B cell (primary cell): Measurements from ENCODE around the gene TVP23C. TPM values are rescaled to one million over a fixed set of nuclear protein-coding genes. Genes with fewer than 3 reads are reported as not detected.

Experiments used
- ATAC-seq: fragments of 200-7000 bp; cut with Tn5 transposase; one replicate; pipeline ENCODE4 v1.10.0; 2021; ENCODE audit warnings: low read depth, mild to moderate bottlenecking, moderate number of reproducible peaks, moderate library complexity
- CTCF ChIA-PET: fragments of 350-600 bp; sonication (Branson Sonifier 250); formaldehyde crosslinking; loops from one replicate; lab custom pipeline; 2021; ENCODE audit warnings: antibody characterized with exemption, inconsistent platforms; lab: Charles Lee
- POLR2A ChIA-PET: fragments of 350-600 bp; sonication (Branson Sonifier 250); formaldehyde crosslinking; loops from one replicate; lab custom pipeline; 2021; ENCODE audit warnings: antibody characterized with exemption; lab: Charles Lee
- DNase-seq: peaks from one replicate; pipeline ENCODE4 v3.0.0; 2013
- H2AFZ ChIP-seq: 2 replicates; pipeline ENCODE4 v1.6.1; 2012; ENCODE audit warnings: mild to moderate bottlenecking, low read depth, low read length; ENCODE audit not compliant: insufficient read depth, poor library complexity, severe bottlenecking
- H3K27ac ChIP-seq, 2 donors: 1 replicate in 1 of 2; 2 replicates in 1 of 2; pipeline ENCODE4 v1.5.1; 2012 to 2013; ENCODE audit warnings: low read length in 2 of 2, mild to moderate bottlenecking in 2 of 2, moderate library complexity in 1 of 2
- H3K27me3 ChIP-seq, 4 experiments: fragments of 200-600 bp in 1 of 4; sonication (generic) in 1 of 4; replicated peaks in 1 of 4; 1 replicate in 2 of 4; 2 replicates in 2 of 4; pipeline versions ENCODE4 v1.6.1 to v1.7.0; 2013 to 2016; ENCODE audit warnings: low read length in 3 of 4, mild to moderate bottlenecking in 2 of 4, mixed read lengths in 1 of 4, moderate library complexity in 1 of 4; ENCODE audit not compliant: insufficient read depth in 4 of 4, control insufficient read depth in 3 of 4; ENCODE audit errors: control extremely low read depth in 1 of 4
- H3K36me3 ChIP-seq, 2 experiments: replicated peaks in 1 of 2; 1 replicate in 1 of 2; 2 replicates in 1 of 2; pipeline versions ENCODE4 v1.6.1 to v1.7.1; 2013; ENCODE audit warnings: low read length in 1 of 2; ENCODE audit not compliant: insufficient read depth in 2 of 2, control insufficient read depth in 1 of 2; ENCODE audit errors: control extremely low read depth in 1 of 2, extremely low read depth in 1 of 2
- H3K4me1 ChIP-seq, 2 donors: fragments of 200-600 bp in 1 of 2; sonication (generic) in 1 of 2; 1 replicate in 1 of 2; 2 replicates in 1 of 2; pipeline versions ENCODE4 v1.5.1 to v1.6.1; 2013 to 2017; ENCODE audit warnings: low read length in 2 of 2; ENCODE audit not compliant: control insufficient read depth in 2 of 2, insufficient read depth in 2 of 2
- H3K4me2 ChIP-seq: replicated peaks from 2 replicates; pipeline ENCODE3; 2012; ENCODE audit warnings: mild to moderate bottlenecking, low read depth, low read length; ENCODE audit not compliant: poor library complexity, severe bottlenecking
- H3K4me3 ChIP-seq, 5 experiments: fragments of 200-600 bp in 1 of 5; sonication (generic) in 1 of 5; 1 replicate in 3 of 5; 2 replicates in 2 of 5; pipeline versions ENCODE4 v1.5.1 to v1.7.0; 2011 to 2016; ENCODE audit warnings: low read length in 4 of 5, mild to moderate bottlenecking in 4 of 5, low read depth in 2 of 5, control low read depth in 1 of 5, moderate library complexity in 1 of 5; ENCODE audit not compliant: insufficient read depth in 1 of 5; ENCODE audit errors: control extremely low read depth in 1 of 5, extremely low read depth in 1 of 5
- H3K79me2 ChIP-seq: fragments of 200-600 bp; sonication (generic); one replicate; pipeline ENCODE4 v1.6.0; 2016; ENCODE audit warnings: low read length; ENCODE audit not compliant: control insufficient read depth, insufficient read depth
- H3K9ac ChIP-seq: fragments of 200-600 bp; sonication (generic); 2 replicates; pipeline ENCODE4 v1.6.1; 2017; ENCODE audit warnings: mild to moderate bottlenecking, low read length, moderate library complexity
- H3K9me3 ChIP-seq, 3 donors: one replicate each; pipeline versions ENCODE4 v1.6.1 to v1.7.1; 2013; ENCODE audit warnings: low read length in 2 of 3; ENCODE audit not compliant: control insufficient read depth in 2 of 3, insufficient read depth in 1 of 3; ENCODE audit errors: control extremely low read depth in 1 of 3
- H4K20me1 ChIP-seq: 2 replicates; pipeline ENCODE4 v1.6.0; 2012; ENCODE audit warnings: mild to moderate bottlenecking, low read length; ENCODE audit not compliant: insufficient read depth, control insufficient read depth, poor library complexity, severe bottlenecking
- H3K27ac Mint-ChIP-seq: one replicate; pipeline ENCODE4 v1.8.0; 2021; ENCODE audit warnings: mixed read lengths
- H3K27me3 Mint-ChIP-seq: one replicate; pipeline ENCODE4 v1.8.0; 2021; ENCODE audit warnings: mixed read lengths
- H3K4me1 Mint-ChIP-seq: one replicate; pipeline ENCODE4 v1.8.0; 2021; ENCODE audit warnings: mixed read lengths
- H3K4me3 Mint-ChIP-seq: one replicate; pipeline ENCODE4 v1.8.0; 2021; ENCODE audit warnings: mixed read lengths
- H3K9me3 Mint-ChIP-seq: one replicate; pipeline ENCODE4 v1.8.0; 2022; ENCODE audit warnings: mixed read lengths; ENCODE audit not compliant: insufficient read depth
- EZH2 ChIP-seq: IDR thresholded peaks from 2 replicates; pipeline ENCODE4 v1.6.1; 2012; ENCODE audit warnings: borderline replicate concordance, low read depth, mild to moderate bottlenecking, moderate library complexity, low read length; ENCODE audit not compliant: insufficient read depth, poor library complexity, severe bottlenecking
- WGBS: methylation state at CpG from one replicate; pipeline ENCODE4 v1.1.5; 2013; ENCODE audit warnings: missing lambda C conversion rate; ENCODE audit not compliant: insufficient coverage; 5-methylcytosine and 5-hydroxymethylcytosine counted together
- intact Hi-C: fragments of 100-400 bp; cut with micrococcal nuclease; formaldehyde crosslinking; loops from one replicate; pipeline ENCODE4 v1.10.0; 2022
- polyA plus RNA-seq: library from polyadenylated mRNA; depleted of rRNA; stranded (reverse); fragments of >200 nt; gene quantifications from 2 replicates; pipeline ENCODE4 v1.2.3, GENCODE V29; 2012
- small RNA-seq: library from RNA; depleted of rRNA; stranded (forward); fragments of <200 nt; gene quantifications from one replicate; pipeline ENCODE3, GENCODE V24; 2012; ENCODE audit warnings: low replicate concordance, low read depth; ENCODE audit not compliant: insufficient read length
- total RNA-seq, 2 donors: library from RNA; stranded (reverse); fragments of 120-200 nt in 1 of 2; gene quantifications; 1 replicate in 1 of 2; 2 replicates in 1 of 2; pipeline versions ENCODE4 v1.2.3 to v1.2.4, GENCODE V29; 2013 to 2022
- TF ChIP-seq, protein P1 (sequence below): fragments of 200-600 bp; IDR thresholded peaks from one replicate; pipeline ENCODE4 v1.8.0; 2022; ENCODE audit warnings: antibody characterized with exemption, mild to moderate bottlenecking

The TVP23C gene
- total and polyA plus RNA-seq, 2 donors (not counting 1 experiment from before 2014, with no cell fraction given) = 8.6 to 30.9 TPM

DNA sequence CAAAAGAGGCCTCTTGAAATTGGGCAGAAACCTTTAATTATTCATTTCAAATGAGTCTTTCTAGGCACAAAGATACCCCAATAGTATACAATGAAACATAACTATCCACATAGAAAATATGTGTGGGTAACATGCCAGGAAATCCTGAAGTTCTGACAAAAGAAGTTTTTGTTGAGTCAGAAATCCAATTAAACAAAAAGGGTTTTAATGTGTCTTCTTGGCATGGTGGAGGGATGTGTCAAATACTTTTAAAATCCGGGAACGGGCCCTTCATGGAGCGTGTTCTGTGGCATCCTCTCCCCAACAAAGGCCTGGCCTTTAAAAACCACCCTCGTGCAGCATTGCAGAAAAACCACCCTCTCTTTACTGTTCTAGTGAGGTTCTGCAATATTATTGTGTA, 110.0 kb downstream of the TVP23C start:
- ATAC-seq (no peak), DNase-seq (no peak)
- no peak overlapping the region for H3K27ac ChIP-seq
- H3K4me3 ChIP-seq = no peak overlapping the region
- CTCF ChIA-PET = no interaction called here
- H3K4me2 ChIP-seq = no peak overlapping the region
- no peaks in the 10 kb centered on the region for H3K27me3 Mint-ChIP-seq
- no peak overlapping the region for H3K9ac ChIP-seq
- H3K4me3 Mint-ChIP-seq = no peak overlapping the region
- H4K20me1 ChIP-seq = no peaks in the 10 kb centered on the region
- H3K9me3 Mint-ChIP-seq = peaks cover 2% of the 10 kb centered on the region
- no peaks in the 10 kb centered on the region for H3K27me3 ChIP-seq
- no peaks in the 10 kb centered on the region for H3K36me3 ChIP-seq
- H3K9me3 ChIP-seq = peaks cover 0 to 3% (median 3%) of the 10 kb centered on the region in 3 donors
- no peaks in the 10 kb centered on the region for H3K4me1 Mint-ChIP-seq
- no CpG with 5 or more reads among the region's 4 CpGs for WGBS
- intact Hi-C loops = no loop called here
- no peak for TF ChIP-seq EZH2
- TF ChIP-seq, protein P1, sequence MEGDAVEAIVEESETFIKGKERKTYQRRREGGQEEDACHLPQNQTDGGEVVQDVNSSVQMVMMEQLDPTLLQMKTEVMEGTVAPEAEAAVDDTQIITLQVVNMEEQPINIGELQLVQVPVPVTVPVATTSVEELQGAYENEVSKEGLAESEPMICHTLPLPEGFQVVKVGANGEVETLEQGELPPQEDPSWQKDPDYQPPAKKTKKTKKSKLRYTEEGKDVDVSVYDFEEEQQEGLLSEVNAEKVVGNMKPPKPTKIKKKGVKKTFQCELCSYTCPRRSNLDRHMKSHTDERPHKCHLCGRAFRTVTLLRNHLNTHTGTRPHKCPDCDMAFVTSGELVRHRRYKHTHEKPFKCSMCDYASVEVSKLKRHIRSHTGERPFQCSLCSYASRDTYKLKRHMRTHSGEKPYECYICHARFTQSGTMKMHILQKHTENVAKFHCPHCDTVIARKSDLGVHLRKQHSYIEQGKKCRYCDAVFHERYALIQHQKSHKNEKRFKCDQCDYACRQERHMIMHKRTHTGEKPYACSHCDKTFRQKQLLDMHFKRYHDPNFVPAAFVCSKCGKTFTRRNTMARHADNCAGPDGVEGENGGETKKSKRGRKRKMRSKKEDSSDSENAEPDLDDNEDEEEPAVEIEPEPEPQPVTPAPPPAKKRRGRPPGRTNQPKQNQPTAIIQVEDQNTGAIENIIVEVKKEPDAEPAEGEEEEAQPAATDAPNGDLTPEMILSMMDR = no peak
- no peak overlapping the region for H2AFZ ChIP-seq
- POLR2A ChIA-PET = no interaction called here
- no peaks in the 10 kb centered on the region for H3K79me2 ChIP-seq
- H3K27ac Mint-ChIP-seq = no peak overlapping the region
- no peaks in the 10 kb centered on the region for H3K4me1 ChIP-seq

DNA sequence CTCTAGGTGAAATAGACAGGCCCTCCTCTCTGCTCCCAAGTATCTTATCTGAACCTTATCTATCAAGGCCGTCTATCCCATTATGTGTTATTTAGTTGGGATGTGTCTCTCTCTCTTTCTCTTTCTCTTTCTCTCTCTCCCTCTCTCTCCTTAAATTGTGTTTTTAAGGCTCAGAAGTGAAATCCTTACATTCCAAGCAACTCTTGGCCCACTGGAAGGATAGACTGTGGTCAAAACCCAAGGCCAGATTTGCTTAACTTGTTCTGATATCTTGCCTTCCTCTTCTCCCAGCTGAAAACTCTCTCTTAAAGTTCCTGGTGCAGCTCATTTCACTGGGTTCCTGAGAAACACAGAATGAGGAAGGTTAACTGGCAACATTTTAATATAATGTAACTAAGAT, 110.5 kb downstream of the TVP23C start:
- Histone ChIP-seq H3K9ac (no peak overlapping the region), H3K79me2 (no peaks in the 10 kb centered on the region), H3K9me3 (peaks cover 0 to 3% (median 3%) of the 10 kb centered on the region in 3 donors), H3K27me3 (no peaks in the 10 kb centered on the region), H3K4me2 (no peak overlapping the region), H3K27ac (no peak overlapping the region), H4K20me1 (no peaks in the 10 kb centered on the region), H3K4me1 (no peaks in the 10 kb centered on the region), H3K4me3 (no peak overlapping the region), H2AFZ (no peak overlapping the region), H3K36me3 (no peaks in the 10 kb centered on the region)
- intact Hi-C loops = no loop called here
- no CpG with 5 or more reads among the region's 1 CpG for WGBS
- DNase-seq (no peak), ATAC-seq (no peak)
- ChIA-PET POLR2A (no interaction called here), CTCF (no interaction called here)
- Mint-ChIP-seq H3K4me3 (no peak overlapping the region), H3K9me3 (peaks cover 2% of the 10 kb centered on the region), H3K27me3 (no peaks in the 10 kb centered on the region), H3K27ac (no peak overlapping the region), H3K4me1 (no peaks in the 10 kb centered on the region)
- TF ChIP-seq, protein P1 = no peak
- TF ChIP-seq EZH2 = no peak

Small RNA genes lying within 50 kb of the gene (small RNA-seq; reads per million reads assigned to genes)
- gene AC005838.1 (not detected), gene RF00090 (not detected)

Other genes with a start within 250 kb of the TVP23C start
- 0.49 TPM in 1 of 2 replicates, not detected in the other for gene TEKT3, start 221.9 kb downstream of the TVP23C start, total RNA-seq
- gene TEKT3, start 221.9 kb downstream of the TVP23C start, polyA plus RNA-seq = 0.48 and 1.8 TPM in 2 replicates
- gene CDRT4, start 95.9 kb downstream of the TVP23C start, total RNA-seq = 10.5 and 11.6 TPM in 2 replicates
- 2.1 and 23.0 TPM in 2 replicates for gene CDRT4, start 95.9 kb downstream of the TVP23C start, polyA plus RNA-seq
- gene FBXW10B, start 56.2 kb upstream of the TVP23C start, total RNA-seq = 0.32 and 0.76 TPM in 2 replicates
- 0.07 and 0.10 TPM in 2 replicates for gene FBXW10B, start 56.2 kb upstream of the TVP23C start, polyA plus RNA-seq
- 7.8 and 11.1 TPM in 2 replicates for gene TRIM16, start 120.8 kb upstream of the TVP23C start, total RNA-seq
- 5.4 and 5.6 TPM in 2 replicates for gene TRIM16, start 120.8 kb upstream of the TVP23C start, polyA plus RNA-seq
- 30.4 and 31.2 TPM in 2 replicates for gene ZNF286A, start 136.3 kb upstream of the TVP23C start, total RNA-seq
- 7.0 and 11.6 TPM in 2 replicates for gene ZNF286A, start 136.3 kb upstream of the TVP23C start, polyA plus RNA-seq
- gene TBC1D26, start 168.8 kb upstream of the TVP23C start, total RNA-seq = 0.46 TPM in 1 of 2 replicates, not detected in the other
- gene TBC1D26, start 168.8 kb upstream of the TVP23C start, polyA plus RNA-seq = 0.04 and 0.13 TPM in 2 replicates